Natural killer cell (primary cell): ENCODE results near the gene RAPGEF4. TPM values are rescaled to one million over a fixed set of nuclear protein-coding genes. Genes with fewer than 3 reads are reported as not detected.

Experiments used
- ATAC-seq, 3 donors: fragments of 150-1000 bp in 2 of 3; fragments of 200-7000 bp in 1 of 3; cut with Tn5 transposase; 1 replicate in 1 of 3; 2 replicates in 2 of 3; pipeline ENCODE4 v1.10.0; 2021; ENCODE audit warnings: mild to moderate bottlenecking in 2 of 3, moderate library complexity in 2 of 3
- DNase-seq, 2 donors: peaks; one replicate each; pipeline versions ENCODE4 v3.0.0 to v3.0.0-alpha.2; 2013 to 2021; ENCODE audit warnings: mixed read lengths in 1 of 2
- H3K27ac ChIP-seq: one replicate; pipeline ENCODE4 v1.5.1; 2013; ENCODE audit warnings: mild to moderate bottlenecking, low read length
- H3K27me3 ChIP-seq: one replicate; pipeline ENCODE4 v1.6.1; 2013; ENCODE audit warnings: low read length; ENCODE audit not compliant: control insufficient read depth, insufficient read depth
- H3K36me3 ChIP-seq: one replicate; pipeline ENCODE4 v1.6.1; 2013; ENCODE audit warnings: low read length; ENCODE audit not compliant: control insufficient read depth, insufficient read depth
- H3K4me1 ChIP-seq: one replicate; pipeline ENCODE4 v1.6.1; 2013; ENCODE audit warnings: low read length; ENCODE audit not compliant: control insufficient read depth, insufficient read depth
- H3K4me3 ChIP-seq: one replicate; pipeline ENCODE4 v1.5.1; 2013; ENCODE audit warnings: low read length
- H3K9me3 ChIP-seq: one replicate; pipeline ENCODE4 v1.6.1; 2013; ENCODE audit warnings: low read length; ENCODE audit not compliant: control insufficient read depth, insufficient read depth
- H3K27ac Mint-ChIP-seq, 2 donors: one replicate each; pipeline ENCODE4 v1.8.0; 2022; ENCODE audit warnings: mild to moderate bottlenecking in 2 of 2, mixed read lengths in 2 of 2, moderate library complexity in 1 of 2
- H3K27me3 Mint-ChIP-seq, 2 donors: one replicate each; pipeline ENCODE4 v1.8.0; 2022; ENCODE audit warnings: low read depth in 2 of 2, mixed read lengths in 2 of 2
- H3K36me3 Mint-ChIP-seq: one replicate; pipeline ENCODE4 v1.8.0; 2022; ENCODE audit warnings: mixed read lengths
- H3K4me1 Mint-ChIP-seq, 2 donors: one replicate each; pipeline ENCODE4 v1.8.0; 2022; ENCODE audit warnings: mixed read lengths in 2 of 2
- H3K4me3 Mint-ChIP-seq: one replicate; pipeline ENCODE4 v1.8.0; 2022; ENCODE audit warnings: mild to moderate bottlenecking, moderate library complexity, mixed read lengths
- H3K9me3 Mint-ChIP-seq, 2 donors: one replicate each; pipeline ENCODE4 v1.8.0; 2022; ENCODE audit warnings: mixed read lengths in 2 of 2
- WGBS: methylation state at CpG from one replicate; pipeline ENCODE4 v1.1.7; 2013; ENCODE audit warnings: missing lambda C conversion rate; ENCODE audit not compliant: insufficient coverage; 5-methylcytosine and 5-hydroxymethylcytosine counted together
- intact Hi-C: fragments of 100-400 bp; cut with micrococcal nuclease; formaldehyde crosslinking; loops from one replicate; pipeline ENCODE4 v1.14.2; 2022
- total RNA-seq, 4 donors: library from RNA; stranded (reverse); fragments of 120-200 nt in 1 of 4; gene quantifications; one replicate each; pipeline versions ENCODE4 v1.2.3 to v1.2.4, GENCODE V29; 2013 to 2022
- TF ChIP-seq, protein P1 (sequence below): fragments of 200-600 bp; IDR thresholded peaks from one replicate; pipeline ENCODE4 v1.8.0; 2022; ENCODE audit warnings: antibody characterized with exemption

Gene RAPGEF4
- total RNA-seq, 3 donors from 2014 or later (not counting 1 experiment from before 2014, with no cell fraction given), result 0.50 TPM; not detected in 2

DNA sequence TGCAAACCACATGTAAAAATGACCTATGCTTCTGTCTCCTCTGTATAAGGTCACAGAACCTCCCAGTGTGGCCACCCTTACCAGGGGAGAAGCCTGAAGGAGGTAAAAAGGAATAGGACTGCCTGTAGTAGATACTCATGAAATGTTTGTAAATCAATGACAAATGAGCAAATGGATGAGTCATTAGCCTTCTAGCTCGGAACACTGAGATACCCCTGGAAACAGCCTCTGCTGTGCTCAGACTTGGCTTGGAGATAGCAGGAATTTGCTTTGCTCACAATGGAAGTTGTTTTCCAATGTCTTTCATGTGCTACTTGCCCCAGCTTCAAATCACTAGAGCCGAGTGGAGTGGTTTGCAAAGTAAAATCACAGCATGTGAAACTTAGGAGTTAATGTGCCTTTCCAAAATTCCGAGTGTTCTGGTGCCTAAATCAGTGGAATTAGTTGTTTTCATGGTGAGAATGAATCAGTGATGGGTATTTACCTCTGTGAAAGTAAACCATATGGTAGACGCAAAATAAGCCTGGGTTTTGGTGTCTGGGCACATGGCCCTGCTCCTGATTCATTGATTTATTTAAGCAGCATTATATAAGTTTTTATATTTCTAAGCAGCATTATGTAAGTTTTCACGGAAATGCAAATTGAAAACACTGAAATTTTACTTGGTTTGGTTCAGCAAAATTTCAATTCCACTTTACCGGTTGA lies 186.0 kb downstream of the RAPGEF4 start:
- no peaks in the 10 kb centered on the region for H3K36me3 Mint-ChIP-seq
- Histone ChIP-seq H3K9me3 (no peaks in the 10 kb centered on the region), H3K27me3 (no peaks in the 10 kb centered on the region), H3K36me3 (no peaks in the 10 kb centered on the region), H3K4me3 (no peak overlapping the region), H3K27ac (no peak overlapping the region), H3K4me1 (no peaks in the 10 kb centered on the region)
- H3K27ac Mint-ChIP-seq, result no peak overlapping the region
- H3K27me3 Mint-ChIP-seq, result peaks cover 0 to 8% of the 10 kb centered on the region in 2 donors
- no peak overlapping the region for H3K4me3 Mint-ChIP-seq
- intact Hi-C loops, result no loop called here
- WGBS, result 89% methylated on average over 6 of the region's 6 CpGs
- H3K4me1 Mint-ChIP-seq, result no peaks in the 10 kb centered on the region
- ATAC-seq (no peak), DNase-seq (no peak)
- TF ChIP-seq, protein P1, sequence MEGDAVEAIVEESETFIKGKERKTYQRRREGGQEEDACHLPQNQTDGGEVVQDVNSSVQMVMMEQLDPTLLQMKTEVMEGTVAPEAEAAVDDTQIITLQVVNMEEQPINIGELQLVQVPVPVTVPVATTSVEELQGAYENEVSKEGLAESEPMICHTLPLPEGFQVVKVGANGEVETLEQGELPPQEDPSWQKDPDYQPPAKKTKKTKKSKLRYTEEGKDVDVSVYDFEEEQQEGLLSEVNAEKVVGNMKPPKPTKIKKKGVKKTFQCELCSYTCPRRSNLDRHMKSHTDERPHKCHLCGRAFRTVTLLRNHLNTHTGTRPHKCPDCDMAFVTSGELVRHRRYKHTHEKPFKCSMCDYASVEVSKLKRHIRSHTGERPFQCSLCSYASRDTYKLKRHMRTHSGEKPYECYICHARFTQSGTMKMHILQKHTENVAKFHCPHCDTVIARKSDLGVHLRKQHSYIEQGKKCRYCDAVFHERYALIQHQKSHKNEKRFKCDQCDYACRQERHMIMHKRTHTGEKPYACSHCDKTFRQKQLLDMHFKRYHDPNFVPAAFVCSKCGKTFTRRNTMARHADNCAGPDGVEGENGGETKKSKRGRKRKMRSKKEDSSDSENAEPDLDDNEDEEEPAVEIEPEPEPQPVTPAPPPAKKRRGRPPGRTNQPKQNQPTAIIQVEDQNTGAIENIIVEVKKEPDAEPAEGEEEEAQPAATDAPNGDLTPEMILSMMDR, result no peak
- H3K9me3 Mint-ChIP-seq, result no peaks in the 10 kb centered on the region

DNA sequence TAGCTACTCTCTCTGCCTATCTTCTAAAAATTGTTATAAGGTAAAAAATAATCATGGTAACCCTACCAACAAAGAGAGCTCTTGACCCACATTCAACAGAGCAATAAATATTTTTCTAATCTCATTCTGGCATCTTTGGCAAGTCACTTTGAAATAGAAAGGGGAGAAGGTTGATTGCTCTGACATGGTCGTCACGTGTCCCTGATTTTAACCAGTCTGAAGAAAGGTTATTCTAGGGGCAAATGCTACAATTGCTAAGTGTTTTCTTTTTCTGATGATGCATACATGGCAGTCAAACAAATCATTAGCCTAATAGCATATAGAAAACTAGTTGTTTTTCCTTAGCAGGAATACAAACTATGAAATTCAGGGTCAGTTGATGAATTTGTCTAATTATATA lies 186.7 kb downstream of the RAPGEF4 start:
- no peaks in the 10 kb centered on the region for H3K36me3 Mint-ChIP-seq
- no peak overlapping the region for H3K4me3 Mint-ChIP-seq
- H3K27me3 ChIP-seq, result no peaks in the 10 kb centered on the region
- H3K27ac ChIP-seq, result no peak overlapping the region
- H3K9me3 Mint-ChIP-seq, result no peaks in the 10 kb centered on the region
- no peak for DNase-seq
- intact Hi-C loops, result no loop called here
- no peaks in the 10 kb centered on the region for H3K9me3 ChIP-seq
- no peaks in the 10 kb centered on the region for H3K4me1 Mint-ChIP-seq
- no peak overlapping the region for H3K27ac Mint-ChIP-seq
- H3K36me3 ChIP-seq, result no peaks in the 10 kb centered on the region
- no peak for ATAC-seq
- H3K4me1 ChIP-seq, result no peaks in the 10 kb centered on the region
- WGBS, result 32% methylated on average over 2 of the region's 2 CpGs
- no peak overlapping the region for H3K4me3 ChIP-seq
- TF ChIP-seq, protein P1, result no peak
- H3K27me3 Mint-ChIP-seq, result peaks cover 0 to 8% of the 10 kb centered on the region in 2 donors

DNA sequence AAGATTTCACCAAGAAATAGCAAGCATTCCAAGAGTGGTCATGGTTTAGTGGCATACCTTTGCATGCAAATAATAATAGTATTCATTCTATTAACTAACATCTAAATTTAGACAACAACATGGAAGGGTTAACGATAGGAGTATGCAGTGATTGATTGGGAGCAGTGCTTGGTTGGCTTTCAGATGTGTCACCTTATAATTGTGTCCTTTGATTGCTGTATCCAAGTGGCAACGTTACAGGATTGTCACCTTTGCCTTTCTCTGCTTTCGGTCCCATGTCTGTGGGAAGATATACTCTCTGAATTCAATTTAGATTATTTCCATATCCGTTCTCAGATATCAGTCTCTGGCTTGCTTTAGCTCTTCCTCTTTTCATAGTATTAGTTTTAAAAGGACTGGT lies 187.2 kb downstream of the RAPGEF4 start:
- H3K4me1 Mint-ChIP-seq, result no peaks in the 10 kb centered on the region
- DNase-seq (no peak), ATAC-seq (no peak)
- H3K27ac Mint-ChIP-seq, result no peak overlapping the region
- H3K4me3 ChIP-seq, result no peak overlapping the region
- H3K27ac ChIP-seq, result no peak overlapping the region
- H3K9me3 ChIP-seq, result no peaks in the 10 kb centered on the region
- TF ChIP-seq, protein P1, result no peak
- WGBS, result 63% methylated on average over 2 of the region's 4 CpGs
- no peaks in the 10 kb centered on the region for H3K36me3 Mint-ChIP-seq
- intact Hi-C loops, result no loop called here
- no peaks in the 10 kb centered on the region for H3K27me3 ChIP-seq
- no peaks in the 10 kb centered on the region for H3K9me3 Mint-ChIP-seq
- H3K36me3 ChIP-seq, result no peaks in the 10 kb centered on the region
- no peak overlapping the region for H3K4me3 Mint-ChIP-seq
- H3K27me3 Mint-ChIP-seq, result peaks cover 0 to 8% of the 10 kb centered on the region in 2 donors
- no peaks in the 10 kb centered on the region for H3K4me1 ChIP-seq
